HEK293 (cell line): ENCODE data around the gene SLC38A6.

Experiments
- CTCF ChIA-PET: fragments of 350-600 bp; formaldehyde crosslinking; extraction: SDS; loops from one replicate; lab custom pipeline; 2021; ENCODE audit warnings: antibody characterized with exemption; lab: Yijun Ruan, JAX
- POLR2A ChIA-PET: fragments of 300-600 bp; formaldehyde crosslinking; extraction: SDS; loops from one replicate; lab custom pipeline; 2020; ENCODE audit warnings: antibody characterized with exemption, inconsistent platforms; lab: Yijun Ruan, JAX
- H3K27ac ChIP-seq: fragments of 200-500 bp; sonication (Bioruptor generic); 2 replicates; pipeline ENCODE4 v1.5.1; 2014; ENCODE audit warnings: low read depth, low read length, control low read depth, inconsistent platforms; ENCODE audit errors: extremely low read depth
- H3K36me3 ChIP-seq, 2 experiments: fragments of 200-500 bp in 1 of 2; sonication (Bioruptor generic) in 1 of 2; 1 replicate in 1 of 2; 2 replicates in 1 of 2; pipeline ENCODE4 v1.5.1; 2014 to 2017; ENCODE audit warnings: inconsistent platforms in 2 of 2, low read length in 2 of 2; ENCODE audit not compliant: control insufficient read depth in 2 of 2, insufficient read depth in 1 of 2
- H3K4me1 ChIP-seq: fragments of 200-500 bp; sonication (Bioruptor generic); 2 replicates; pipeline ENCODE4 v1.5.1; 2014; ENCODE audit warnings: mild to moderate bottlenecking, low read length, inconsistent platforms; ENCODE audit not compliant: control insufficient read depth, insufficient read depth
- H3K4me3 ChIP-seq: 2 replicates; pipeline ENCODE4 v1.5.1; 2011; ENCODE audit warnings: low read depth, mild to moderate bottlenecking, control low read depth, low read length, moderate library complexity
- H3K9me3 ChIP-seq: fragments of 200-500 bp; sonication (Bioruptor generic); 2 replicates; pipeline ENCODE4 v1.5.1; 2014; ENCODE audit warnings: low read depth, low read length, inconsistent platforms; ENCODE audit not compliant: control insufficient read depth, insufficient read depth
- AEBP2 ChIP-seq: fragments of 450-650 bp; formaldehyde crosslinking; IDR thresholded peaks from 2 replicates; pipeline ENCODE4 v1.5.1; 2016; ENCODE audit warnings: missing biosample characterization, missing genetic modification characterization, borderline replicate concordance
- HIC1 ChIP-seq: fragments of 450-650 bp; formaldehyde crosslinking; IDR thresholded peaks from 2 replicates; pipeline ENCODE4 v1.5.1; 2016; ENCODE audit warnings: missing biosample characterization, missing genetic modification characterization
- HOXC10 ChIP-seq: sonication (generic); formaldehyde crosslinking; IDR thresholded peaks from 2 replicates; pipeline ENCODE4 v1.8.1; 2023; ENCODE audit warnings: mild to moderate bottlenecking, missing genetic modification reagents
- INSM2 ChIP-seq: fragments of 450-650 bp; formaldehyde crosslinking; IDR thresholded peaks from 2 replicates; pipeline ENCODE4 v1.5.1; 2016; ENCODE audit warnings: missing biosample characterization, missing genetic modification characterization
- SP7 ChIP-seq: fragments of 450-650 bp; formaldehyde crosslinking; IDR thresholded peaks from 2 replicates; pipeline ENCODE4 v1.5.1; 2016; ENCODE audit warnings: missing biosample characterization, missing genetic modification characterization
- ZBTB8A ChIP-seq: fragments of 450-650 bp; formaldehyde crosslinking; IDR thresholded peaks from 2 replicates; pipeline ENCODE4 v1.5.1; 2016; ENCODE audit warnings: missing biosample characterization, missing genetic modification characterization
- ZEB2 ChIP-seq: fragments of 450-650 bp; formaldehyde crosslinking; IDR thresholded peaks from 2 replicates; pipeline ENCODE4 v1.5.1; 2016; ENCODE audit warnings: missing biosample characterization, missing genetic modification characterization
- ZFP3 ChIP-seq: fragments of 450-650 bp; formaldehyde crosslinking; IDR thresholded peaks from 2 replicates; pipeline ENCODE4 v1.5.1; 2016; ENCODE audit warnings: low read depth, missing biosample characterization, missing genetic modification characterization
- ZFP41 ChIP-seq: fragments of 450-650 bp; formaldehyde crosslinking; IDR thresholded peaks from 2 replicates; pipeline ENCODE4 v1.5.1; 2016; ENCODE audit warnings: missing biosample characterization, missing genetic modification characterization, borderline replicate concordance
- ZNF114 ChIP-seq: fragments of 450-650 bp; formaldehyde crosslinking; IDR thresholded peaks from 2 replicates; pipeline ENCODE4 v1.5.0; 2017; ENCODE audit warnings: missing biosample characterization, missing genetic modification characterization
- ZNF174 ChIP-seq: fragments of 450-650 bp; formaldehyde crosslinking; IDR thresholded peaks from 2 replicates; pipeline ENCODE4 v1.5.0; 2017; ENCODE audit warnings: missing biosample characterization, mild to moderate bottlenecking, missing genetic modification characterization
- ZNF175 ChIP-seq: fragments of 450-650 bp; formaldehyde crosslinking; IDR thresholded peaks from 2 replicates; pipeline ENCODE4 v1.5.1; 2016; ENCODE audit warnings: missing biosample characterization, missing genetic modification characterization
- ZNF2 ChIP-seq: fragments of 450-650 bp; formaldehyde crosslinking; IDR thresholded peaks from 2 replicates; pipeline ENCODE4 v1.5.1; 2016; ENCODE audit warnings: missing biosample characterization, missing genetic modification characterization
- ZNF202 ChIP-seq: fragments of 450-650 bp; formaldehyde crosslinking; IDR thresholded peaks from 2 replicates; pipeline ENCODE4 v1.5.1; 2016; ENCODE audit warnings: missing biosample characterization, missing genetic modification characterization, borderline replicate concordance
- ZNF26 ChIP-seq: fragments of 450-650 bp; formaldehyde crosslinking; IDR thresholded peaks from 2 replicates; pipeline ENCODE4 v1.5.1; 2016; ENCODE audit warnings: missing biosample characterization, missing genetic modification characterization
- ZNF416 ChIP-seq: fragments of 450-650 bp; formaldehyde crosslinking; IDR thresholded peaks from 2 replicates; pipeline ENCODE4 v1.5.1; 2016; ENCODE audit warnings: missing biosample characterization, missing genetic modification characterization
- ZNF518A ChIP-seq: fragments of 450-650 bp; formaldehyde crosslinking; conservative IDR thresholded peaks from 2 replicates; pipeline ENCODE4 v1.5.1; 2016; ENCODE audit warnings: low read depth, missing biosample characterization, missing genetic modification characterization
- ZNF548 ChIP-seq: fragments of 450-650 bp; formaldehyde crosslinking; IDR thresholded peaks from 2 replicates; pipeline ENCODE4 v1.5.1; 2016; ENCODE audit warnings: missing biosample characterization, missing genetic modification characterization
- ZNF555 ChIP-seq: fragments of 450-650 bp; formaldehyde crosslinking; conservative IDR thresholded peaks from 2 replicates; pipeline ENCODE4 v1.5.1; 2017; ENCODE audit warnings: missing biosample characterization, mild to moderate bottlenecking, missing genetic modification characterization, inconsistent platforms
- ZNF707 ChIP-seq: fragments of 450-650 bp; formaldehyde crosslinking; IDR thresholded peaks from 2 replicates; pipeline ENCODE4 v1.5.1; 2016; ENCODE audit warnings: missing biosample characterization, missing genetic modification characterization

SLC38A6 gene

GRCh38 chr14:61051621-61052020 lies 70.6 kb downstream of the SLC38A6 start:
- Histone ChIP-seq H3K4me1 (no peaks in the 10 kb centered on the region), H3K9me3 (no peaks in the 10 kb centered on the region), H3K27ac (no peak overlapping the region), H3K4me3 (no peak overlapping the region), H3K36me3 (no peaks in the 10 kb centered on the region)
- TF ChIP-seq AEBP2 (no peak), ZNF518A (no peak), ZBTB8A (no peak), ZNF555 (tag by site-specific recombination) (no peak), ZNF416 (tag by site-specific recombination) (no peak), ZNF2 (no peak), INSM2 (tag by site-specific recombination) (no peak)
- ChIA-PET CTCF (interaction anchor here (0.9 kb wide), 1 partner anchor 20 kb away, joined by 3 read pairs; no protein-coding TSS in a partner anchor), POLR2A (no interaction called here)

- Histone ChIP-seq H3K9me3 (no peaks in the 10 kb centered on the region), H3K27ac (no peak overlapping the region), H3K4me3 (no peak overlapping the region)
- POLR2A ChIA-PET: no interaction called here
- CTCF ChIA-PET: interaction anchor here (0.6 kb wide), 1 partner anchor 181 kb away, joined by 3 read pairs; no protein-coding TSS in a partner anchor
- TF ChIP-seq ZNF548: no peak
- no peak for TF ChIP-seq ZNF174 (tag by site-specific recombination)
- TF ChIP-seq, all 188 proteins: peak for 0
- Histone ChIP-seq H3K4me1 (no peaks in the 10 kb centered on the region), H3K36me3 (no peaks in the 10 kb centered on the region)
These were observed 82.4 kb downstream of the SLC38A6 start for GRCh38 chr14:61063461-61063860.

- H3K9me3 ChIP-seq: no peaks in the 10 kb centered on the region
- ChIA-PET CTCF (interaction anchor here (0.6 kb wide), 1 partner anchor 182 kb away, joined by 3 read pairs; no protein-coding TSS in a partner anchor), POLR2A (no interaction called here)
- H3K4me1 ChIP-seq: no peaks in the 10 kb centered on the region
- no peak overlapping the region for H3K27ac ChIP-seq
- H3K36me3 ChIP-seq: no peaks in the 10 kb centered on the region
- H3K4me3 ChIP-seq: no peak overlapping the region
- TF ChIP-seq ZEB2 (tag by site-specific recombination) (no peak), ZNF175 (no peak), ZNF114 (tag by site-specific recombination) (no peak), ZNF26 (tag by site-specific recombination) (no peak), ZFP41 (tag by site-specific recombination) (no peak), SP7 (tag by site-specific recombination) (no peak), ZFP3 (no peak), HOXC10 (CRISPR knock-in tag) (no peak), HIC1 (no peak), ZNF202 (tag by site-specific recombination) (no peak), ZNF707 (tag by site-specific recombination) (no peak)
These were observed 83.2 kb downstream of the SLC38A6 start for GRCh38 chr14:61064210-61064609.
